LNCAP (cell line): ENCODE measurements around the gene TMEM176B.

Experiments
- TF ChIP-seq, protein P1 (sequence below): fragments of 450-650 bp; IDR thresholded peaks from 2 replicates; pipeline ENCODE4 v1.5.1; 2017; ENCODE audit warnings: mild to moderate bottlenecking

The TMEM176B gene

DNA sequence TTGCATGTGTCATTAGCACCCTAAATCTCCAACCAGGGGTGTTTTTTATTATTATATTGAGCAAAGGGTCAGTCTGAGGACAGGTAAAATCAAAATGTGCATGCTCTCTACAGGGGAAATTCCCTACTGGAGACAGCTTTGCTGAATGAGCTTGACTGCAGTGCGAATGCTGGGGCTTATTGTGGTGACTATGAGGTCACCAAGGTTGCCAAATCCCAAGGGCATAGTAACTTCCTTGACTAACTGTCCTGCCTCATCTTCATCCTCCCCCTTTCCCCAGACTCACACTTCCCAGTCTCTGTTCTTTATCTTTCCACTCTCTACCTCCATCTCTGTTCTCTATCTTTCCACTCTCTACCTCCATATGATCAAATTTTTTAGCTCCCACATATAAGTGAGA, 29.3 kb upstream of the TMEM176B start:
- TF ChIP-seq, protein P1, sequence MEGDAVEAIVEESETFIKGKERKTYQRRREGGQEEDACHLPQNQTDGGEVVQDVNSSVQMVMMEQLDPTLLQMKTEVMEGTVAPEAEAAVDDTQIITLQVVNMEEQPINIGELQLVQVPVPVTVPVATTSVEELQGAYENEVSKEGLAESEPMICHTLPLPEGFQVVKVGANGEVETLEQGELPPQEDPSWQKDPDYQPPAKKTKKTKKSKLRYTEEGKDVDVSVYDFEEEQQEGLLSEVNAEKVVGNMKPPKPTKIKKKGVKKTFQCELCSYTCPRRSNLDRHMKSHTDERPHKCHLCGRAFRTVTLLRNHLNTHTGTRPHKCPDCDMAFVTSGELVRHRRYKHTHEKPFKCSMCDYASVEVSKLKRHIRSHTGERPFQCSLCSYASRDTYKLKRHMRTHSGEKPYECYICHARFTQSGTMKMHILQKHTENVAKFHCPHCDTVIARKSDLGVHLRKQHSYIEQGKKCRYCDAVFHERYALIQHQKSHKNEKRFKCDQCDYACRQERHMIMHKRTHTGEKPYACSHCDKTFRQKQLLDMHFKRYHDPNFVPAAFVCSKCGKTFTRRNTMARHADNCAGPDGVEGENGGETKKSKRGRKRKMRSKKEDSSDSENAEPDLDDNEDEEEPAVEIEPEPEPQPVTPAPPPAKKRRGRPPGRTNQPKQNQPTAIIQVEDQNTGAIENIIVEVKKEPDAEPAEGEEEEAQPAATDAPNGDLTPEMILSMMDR: no peak

DNA sequence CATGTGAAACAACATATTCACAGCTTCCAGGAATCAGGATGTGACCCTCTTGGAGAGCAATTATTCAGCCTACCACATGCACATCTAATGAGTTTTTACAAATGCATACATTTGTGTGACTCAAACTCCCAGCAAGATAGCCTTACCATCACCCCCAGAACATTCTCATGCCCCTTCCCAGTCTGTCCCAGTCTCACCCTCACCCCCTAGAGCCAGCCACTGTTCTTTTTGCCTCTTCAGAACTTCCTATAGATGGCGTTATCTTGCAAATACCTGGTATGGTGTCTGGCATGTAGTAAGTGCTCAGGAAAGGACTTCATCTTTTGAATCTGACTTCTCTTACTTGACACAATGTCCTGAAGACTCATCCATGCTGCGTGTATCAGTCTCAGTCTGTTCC, 28.2 kb upstream of the TMEM176B start:
- TF ChIP-seq, protein P1: no peak

- TF ChIP-seq, protein P1: no peak
These were observed 26.1 kb upstream of the TMEM176B start for GRCh38 chr7:150826061-150826849.

- TF ChIP-seq, protein P1: peak; percentile 51
These were observed 24.4 kb upstream of the TMEM176B start for GRCh38 chr7:150824379-150825177.

DNA sequence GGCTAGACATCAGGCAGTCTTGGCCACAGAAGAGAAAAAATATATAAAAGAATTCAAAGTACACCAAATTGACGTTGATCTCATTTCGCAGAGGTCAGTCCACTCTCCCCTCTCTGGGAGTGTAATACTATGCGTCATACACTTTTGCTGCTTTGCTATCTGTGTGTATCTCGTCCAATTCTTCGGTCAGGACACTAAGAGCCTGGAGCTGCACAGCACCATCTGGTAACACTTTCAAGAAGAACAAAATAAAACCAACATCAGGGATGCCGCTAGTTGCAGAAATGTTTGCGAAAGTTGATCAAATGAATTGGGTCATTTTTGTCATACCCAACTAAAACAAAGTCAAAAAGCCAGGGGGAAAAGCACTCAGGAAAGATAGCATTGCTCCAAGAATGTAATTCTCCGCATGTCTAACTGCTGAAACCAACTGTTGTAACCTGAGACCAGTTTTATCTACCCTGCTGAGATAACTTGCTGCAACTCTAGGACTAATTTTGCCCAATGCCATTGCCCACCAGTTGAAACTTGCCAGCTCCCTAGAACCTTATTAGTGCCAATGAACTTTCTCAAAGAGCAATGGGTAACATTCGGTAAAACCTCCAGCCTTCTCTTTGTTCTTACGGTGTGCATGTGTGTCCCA, 23.4 kb upstream of the TMEM176B start:
- TF ChIP-seq, protein P1: no peak

DNA sequence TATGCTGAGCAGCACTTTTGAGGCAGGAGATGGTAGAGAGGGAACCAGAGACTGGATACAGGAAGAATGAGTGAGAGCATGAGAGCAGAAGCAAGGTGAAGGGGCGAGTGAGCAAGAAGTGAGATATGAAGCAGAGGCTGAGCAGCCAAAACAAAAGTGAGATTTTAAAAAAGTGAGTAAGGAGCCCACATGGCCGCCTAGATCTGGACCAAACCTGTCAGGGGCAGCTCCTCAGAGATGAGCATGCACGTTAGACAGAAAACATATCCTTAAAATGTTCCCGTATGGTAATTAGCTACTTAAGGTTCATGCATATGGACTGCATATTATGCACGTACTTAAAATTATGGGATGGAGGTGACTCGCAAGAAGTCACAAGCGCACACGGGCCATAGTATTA, 22.9 kb upstream of the TMEM176B start:
- TF ChIP-seq, protein P1: no peak

- TF ChIP-seq, protein P1: no peak
These were observed 20.5 kb upstream of the TMEM176B start for GRCh38 chr7:150820578-150821198.
